VCaP (cell line): Measurements from ENCODE around the gene RASGRF2.

Source experiments
- H3K27ac ChIP-seq: fragments of 450-650 bp; 2 replicates; pipeline ENCODE4 v1.5.1; 2017
- CTCF ChIP-seq: fragments of 450-650 bp; conservative IDR thresholded peaks from 2 replicates; pipeline ENCODE4 v1.5.1; 2017; ENCODE audit warnings: mild to moderate bottlenecking, moderate library complexity

RASGRF2 gene

GRCh38 chr5:80982093-80982492 lies 21.9 kb downstream of the RASGRF2 start:
- no peak for TF ChIP-seq CTCF
- no peak overlapping the region for H3K27ac ChIP-seq

GRCh38 chr5:80985600-80986228 lies 25.6 kb downstream of the RASGRF2 start:
- no peak overlapping the region for H3K27ac ChIP-seq
- TF ChIP-seq CTCF = no peak

GRCh38 chr5:80986382-80986781 lies 26.2 kb downstream of the RASGRF2 start:
- TF ChIP-seq CTCF = no peak
- H3K27ac ChIP-seq = no peak overlapping the region

GRCh38 chr5:80987078-80987766 lies 27.1 kb downstream of the RASGRF2 start:
- no peak for TF ChIP-seq CTCF
- H3K27ac ChIP-seq = no peak overlapping the region

- no peak overlapping the region for H3K27ac ChIP-seq
- TF ChIP-seq CTCF = no peak
These were observed 28.3 kb downstream of the RASGRF2 start for GRCh38 chr5:80988419-80988935.

- H3K27ac ChIP-seq = no peak overlapping the region
- TF ChIP-seq CTCF = no peak
These were observed 29.7 kb downstream of the RASGRF2 start for GRCh38 chr5:80989883-80990282.

- H3K27ac ChIP-seq = no peak overlapping the region
- no peak for TF ChIP-seq CTCF
These were observed 30.4 kb downstream of the RASGRF2 start for GRCh38 chr5:80990527-80990926.
